Activated CD8-positive, alpha-beta memory T cell treated with anti-CD3 and anti-CD28 coated beads, Interleukin-2, amount 50 U/mL, for 24 hours (primary cell): ENCODE data around the gene FAM107B.
"Not testable (repeated sequence)": the region's sequence is repeated elsewhere in the genome, so short reads cannot be mapped to it uniquely, and the experiment has no call there.

Experiments
- DNase-seq: peaks from one replicate; pipeline ENCODE4 v3.0.0-alpha.2; 2020; ENCODE audit errors: extremely low read depth

Gene FAM107B

DNA sequence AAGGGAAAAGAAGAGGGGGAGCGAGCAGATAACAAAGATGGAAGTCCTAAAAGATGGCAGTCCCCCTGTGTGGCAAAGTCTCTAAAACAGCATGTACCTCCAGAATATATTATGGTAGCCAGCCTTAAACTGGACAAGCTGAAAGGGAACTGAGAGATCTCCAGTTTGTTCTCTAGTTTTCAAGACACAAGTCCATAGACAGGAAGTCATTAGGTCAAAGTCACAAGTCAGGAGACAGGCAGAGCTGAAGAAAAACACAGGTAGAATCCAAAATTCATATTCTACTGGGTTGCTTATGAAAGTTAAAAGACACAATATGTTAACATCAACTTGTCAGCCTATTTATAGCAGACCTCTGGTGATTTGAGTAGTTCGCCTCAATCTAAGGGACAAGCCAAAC lies 38.7 kb downstream of the FAM107B start:
- no peak for DNase-seq

- DNase-seq = no peak
These were observed 42.7 kb downstream of the FAM107B start for GRCh38 chr10:14731875-14732512.

- DNase-seq = no peak
These were observed 46.4 kb downstream of the FAM107B start for GRCh38 chr10:14728346-14728745.

DNA sequence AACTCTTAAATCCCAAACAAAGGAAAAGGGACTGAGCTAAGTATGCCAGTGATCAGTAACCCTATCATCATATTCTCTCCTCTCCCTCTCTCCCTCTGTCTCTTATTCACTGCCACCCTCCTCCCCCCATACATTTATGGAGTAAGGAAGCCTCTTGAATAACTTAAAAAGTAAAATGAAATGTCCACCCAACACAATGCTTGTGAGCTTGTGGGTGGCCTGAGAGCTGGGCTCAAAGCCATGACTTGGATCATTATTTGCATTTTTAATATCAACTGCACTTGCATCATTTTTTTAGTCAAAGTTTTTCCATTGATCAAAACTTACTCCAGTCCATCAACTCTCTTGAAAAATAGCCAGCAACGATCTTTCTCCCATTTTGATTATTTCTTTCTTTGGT lies 46.8 kb downstream of the FAM107B start:
- no peak for DNase-seq

GRCh38 chr10:14727465-14727864 lies 47.2 kb downstream of the FAM107B start:
- DNase-seq = no peak

DNA sequence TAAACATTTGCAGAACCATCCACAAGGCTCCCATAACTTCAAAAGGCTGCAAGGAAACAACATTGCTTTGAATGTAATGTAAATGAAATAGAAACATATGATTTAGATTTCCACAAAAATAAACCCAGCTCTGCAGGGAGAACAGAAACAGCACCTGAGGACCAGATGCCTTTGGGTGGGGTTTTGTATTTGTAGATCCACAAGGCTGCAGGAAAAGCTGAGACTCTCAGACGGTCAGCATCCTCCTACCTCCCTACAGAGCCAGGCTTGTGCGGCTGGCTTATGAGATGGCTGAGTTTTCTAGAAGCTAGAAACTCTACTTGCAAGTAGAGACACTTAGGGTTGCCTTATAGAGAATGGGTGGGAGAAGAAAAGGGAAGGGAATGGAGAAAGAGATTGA lies 49.8 kb downstream of the FAM107B start:
- no peak for DNase-seq

DNA sequence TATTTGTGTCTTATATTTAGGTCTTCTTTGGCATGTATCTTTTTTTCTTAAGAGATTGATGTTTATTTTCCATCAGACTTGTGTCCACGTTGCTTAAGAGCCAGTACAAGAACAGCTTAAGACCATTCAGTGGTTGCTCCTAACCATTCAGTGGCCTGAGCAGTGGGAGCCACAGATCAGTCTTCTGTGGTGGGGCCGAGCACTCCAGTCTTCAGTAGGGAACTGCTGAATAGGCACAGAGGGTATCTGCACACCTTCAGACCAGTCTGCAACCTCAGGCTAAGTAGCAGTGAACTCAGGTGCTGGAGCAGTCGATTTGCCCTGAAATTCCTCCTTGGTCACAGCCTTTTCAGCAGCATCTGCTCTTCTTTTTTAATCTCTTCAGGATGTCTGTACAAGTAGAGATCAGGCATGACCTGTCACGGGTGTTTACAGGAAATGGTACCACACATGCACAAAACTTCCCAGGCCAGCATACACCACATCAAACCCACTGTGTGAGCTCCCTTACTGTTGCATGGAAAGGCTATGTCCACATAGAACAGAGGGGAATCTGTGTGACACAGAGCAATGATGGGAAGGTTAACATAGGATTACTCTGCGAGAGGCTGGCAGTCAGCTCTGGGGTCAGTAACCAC lies 51.5 kb downstream of the FAM107B start:
- DNase-seq = no peak

- no peak for DNase-seq
These were observed 57.1 kb downstream of the FAM107B start for GRCh38 chr10:14717552-14717951.

GRCh38 chr10:14712991-14713424 lies 61.7 kb downstream of the FAM107B start:
- no peak for DNase-seq

DNA sequence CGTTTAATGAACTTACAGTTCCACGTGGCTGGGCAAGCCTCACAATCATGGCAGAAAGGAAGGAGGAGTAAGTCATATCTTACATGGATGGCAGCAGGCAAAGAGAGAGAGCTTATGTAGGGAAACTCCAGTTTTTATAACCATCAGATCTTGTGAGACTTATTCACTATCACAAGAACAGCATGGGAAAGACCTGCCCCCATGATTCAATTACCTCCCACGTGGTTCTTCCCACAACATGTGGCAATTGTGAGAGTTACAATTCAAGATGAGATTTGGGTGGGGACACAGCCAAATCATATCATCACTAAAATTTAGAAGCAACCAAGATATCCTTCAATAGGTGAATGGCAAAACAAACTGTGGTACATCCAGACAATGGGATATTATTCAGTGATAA lies 65.4 kb downstream of the FAM107B start:
- DNase-seq = not testable (repeated sequence)

GRCh38 chr10:14707481-14707880 lies 67.2 kb downstream of the FAM107B start:
- DNase-seq = no peak

DNA sequence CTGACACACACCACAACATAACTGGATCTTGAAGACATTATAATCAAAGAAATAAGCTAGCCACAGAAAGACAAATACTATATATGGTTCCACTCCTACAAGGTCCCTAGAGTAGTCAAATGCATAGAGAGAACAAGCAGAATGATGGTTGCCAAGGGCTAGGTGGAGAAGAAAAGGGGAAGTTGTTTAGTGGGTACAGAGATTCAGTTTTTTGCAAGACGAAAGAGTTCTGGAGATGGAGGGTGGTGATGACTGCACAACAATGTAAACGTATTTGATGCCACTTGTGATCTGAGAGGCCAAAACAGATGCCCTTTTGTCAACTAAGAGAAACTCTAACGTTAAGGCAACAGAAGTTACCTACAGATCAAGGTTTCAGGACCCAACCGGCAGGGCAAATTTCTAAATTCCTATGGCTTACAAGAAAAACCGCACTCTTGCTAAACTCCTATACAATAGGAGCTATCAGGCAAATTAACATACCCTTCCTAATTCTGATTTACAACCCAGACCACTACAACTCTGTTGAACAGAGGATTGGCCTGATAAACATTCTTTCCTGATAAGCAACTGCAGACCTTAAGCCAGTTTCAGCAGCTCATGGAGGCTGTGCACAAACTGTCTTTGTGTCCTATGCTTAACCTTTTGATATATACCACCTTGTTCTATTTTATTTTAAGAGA lies 69.0 kb downstream of the FAM107B start:
- no peak for DNase-seq

DNA sequence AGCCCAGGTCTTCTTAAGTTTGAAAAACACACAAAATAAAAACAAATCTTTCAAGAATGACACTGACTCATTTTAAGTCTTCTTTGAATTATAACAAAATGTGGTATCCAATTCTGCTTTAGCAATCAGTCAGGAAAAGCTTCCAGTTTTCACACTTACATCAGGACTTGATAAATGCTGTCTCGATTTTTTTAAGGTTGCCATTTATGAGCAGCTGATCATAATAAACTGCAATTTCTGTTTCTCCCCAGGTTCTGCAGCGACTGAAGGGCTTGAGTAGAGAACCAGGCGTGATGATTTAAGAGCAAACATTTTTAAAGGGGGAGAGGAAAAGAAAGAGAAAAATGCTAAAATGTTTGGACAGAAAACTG lies 71.1 kb downstream of the FAM107B start:
- no peak for DNase-seq

GRCh38 chr10:14701466-14701865 lies 73.2 kb downstream of the FAM107B start:
- DNase-seq = no peak

DNA sequence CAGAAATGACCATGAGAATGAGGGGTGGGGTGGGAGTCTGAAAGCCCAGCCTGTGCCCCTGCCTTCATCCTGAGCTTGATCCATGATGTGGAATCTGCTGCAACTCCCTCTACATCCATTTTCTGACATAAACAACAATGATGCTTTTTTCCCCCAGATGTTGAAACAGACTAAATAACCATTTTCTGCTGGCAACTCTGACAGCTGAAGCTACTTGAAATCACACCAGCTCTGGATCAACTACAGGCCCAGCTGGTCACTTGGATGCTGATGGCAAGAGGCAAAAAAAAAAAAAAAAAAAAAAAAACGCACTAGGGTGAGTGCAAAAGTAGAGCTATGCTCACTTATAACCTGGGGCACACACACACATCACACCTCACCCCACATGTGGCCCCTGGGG lies 74.2 kb downstream of the FAM107B start:
- no peak for DNase-seq

DNA sequence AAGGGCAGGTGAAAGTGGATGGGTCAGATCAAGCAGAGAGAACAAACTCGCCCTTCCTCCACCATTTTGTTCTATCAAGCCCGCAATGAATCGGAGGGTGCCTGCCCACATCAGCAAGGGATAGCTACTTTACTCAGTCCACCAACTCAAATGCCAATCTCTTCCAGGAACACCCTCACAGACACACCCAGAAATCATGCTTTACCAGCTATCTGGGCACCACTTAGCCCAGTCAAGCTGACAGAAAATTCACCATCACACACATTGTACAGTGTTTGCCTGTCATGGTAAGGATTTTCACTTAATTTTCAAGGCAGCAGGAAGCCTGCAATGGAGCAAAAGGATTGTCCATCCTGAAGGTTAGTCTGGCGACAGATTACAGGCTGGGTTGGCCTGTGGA lies 75.2 kb downstream of the FAM107B start:
- no peak for DNase-seq

DNA sequence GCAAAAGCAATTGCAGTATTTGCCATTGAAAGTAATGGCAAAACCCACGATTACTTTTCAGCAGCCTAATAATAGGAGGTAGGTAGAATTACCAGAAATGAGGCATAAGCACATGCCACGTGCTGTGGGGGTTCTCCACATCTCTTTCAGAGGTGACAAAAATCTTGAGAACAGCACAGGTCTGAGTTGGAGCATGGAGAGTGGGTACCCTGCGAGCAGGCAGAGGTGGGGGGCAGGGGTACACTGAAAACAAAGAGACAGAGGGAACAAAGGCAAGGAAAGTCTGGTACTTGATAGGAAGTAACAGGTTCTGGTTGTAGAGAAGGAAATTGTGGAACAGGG lies 75.9 kb downstream of the FAM107B start:
- no peak for DNase-seq

GRCh38 chr10:14698111-14698828 lies 76.4 kb downstream of the FAM107B start:
- no peak for DNase-seq

DNA sequence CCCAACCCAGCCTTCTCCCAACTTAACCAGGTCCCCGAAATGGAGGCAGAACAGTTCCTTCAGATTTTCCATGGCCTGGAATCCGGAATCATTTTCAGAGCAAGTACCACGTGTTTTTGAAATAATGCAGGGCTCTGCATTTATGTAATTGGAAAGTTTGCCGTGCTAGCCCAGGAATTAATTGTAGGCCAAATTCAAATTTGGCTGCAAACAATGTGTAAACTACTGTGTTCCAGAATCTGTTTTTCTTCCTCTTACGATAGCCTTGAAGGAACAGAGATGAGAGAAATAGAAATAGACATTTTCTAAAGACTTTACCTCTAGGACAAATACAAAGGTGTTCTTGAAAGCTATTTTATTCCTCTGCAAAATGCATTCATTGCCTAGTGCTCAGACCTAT lies 77.4 kb downstream of the FAM107B start:
- no peak for DNase-seq

- DNase-seq = no peak
These were observed 77.9 kb downstream of the FAM107B start for GRCh38 chr10:14696821-14697220.

DNA sequence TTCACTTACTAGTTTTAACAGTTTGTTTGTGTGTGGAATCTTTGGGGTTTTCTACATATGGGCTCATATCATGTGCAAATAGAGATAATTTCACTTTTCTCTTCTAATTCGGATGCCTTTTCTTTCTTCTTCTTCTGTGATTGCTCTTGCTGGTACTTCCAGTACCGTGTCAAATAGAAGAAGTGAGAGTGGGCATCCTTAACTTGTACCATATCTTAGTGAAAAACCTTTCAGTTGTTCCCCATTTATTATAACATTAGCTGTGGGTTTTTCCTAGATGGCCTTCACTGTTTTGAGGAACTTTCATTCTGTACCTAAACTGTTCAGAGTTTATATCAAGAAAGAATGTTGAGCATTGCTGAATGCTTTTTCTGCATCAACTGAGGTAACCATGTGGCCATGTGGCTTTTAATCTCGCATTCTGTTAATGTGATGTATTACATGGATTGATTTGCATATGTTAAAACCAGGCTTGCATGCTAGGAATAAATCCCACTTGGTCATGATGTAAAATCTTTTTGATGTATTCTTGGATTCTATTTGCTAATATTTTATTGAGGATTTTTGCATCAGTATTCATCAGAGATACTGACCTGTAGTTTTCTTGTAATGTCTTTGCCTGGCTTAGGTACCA lies 78.7 kb downstream of the FAM107B start:
- DNase-seq = no peak

DNA sequence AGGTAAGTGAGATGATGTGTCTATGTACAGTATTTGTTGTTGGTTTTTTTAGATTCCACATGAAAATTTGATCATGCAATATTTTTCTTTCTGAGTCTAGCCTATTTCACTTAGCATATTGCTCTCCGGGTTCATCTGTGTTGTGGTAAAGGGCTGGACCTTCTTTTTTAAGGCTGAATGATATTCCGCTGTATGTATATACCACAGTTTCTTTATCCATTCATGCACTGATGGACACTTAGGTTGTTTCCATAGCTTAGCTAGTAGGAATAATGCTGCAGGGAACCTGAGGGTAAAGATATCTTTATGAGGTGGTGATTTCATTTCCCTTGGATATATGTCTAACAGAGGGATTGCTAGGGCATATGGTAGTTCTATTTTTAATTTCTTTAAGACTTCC lies 80.8 kb downstream of the FAM107B start:
- no peak for DNase-seq
